ENCODE results near the gene MOB1B.

Gene MOB1B

DNA sequence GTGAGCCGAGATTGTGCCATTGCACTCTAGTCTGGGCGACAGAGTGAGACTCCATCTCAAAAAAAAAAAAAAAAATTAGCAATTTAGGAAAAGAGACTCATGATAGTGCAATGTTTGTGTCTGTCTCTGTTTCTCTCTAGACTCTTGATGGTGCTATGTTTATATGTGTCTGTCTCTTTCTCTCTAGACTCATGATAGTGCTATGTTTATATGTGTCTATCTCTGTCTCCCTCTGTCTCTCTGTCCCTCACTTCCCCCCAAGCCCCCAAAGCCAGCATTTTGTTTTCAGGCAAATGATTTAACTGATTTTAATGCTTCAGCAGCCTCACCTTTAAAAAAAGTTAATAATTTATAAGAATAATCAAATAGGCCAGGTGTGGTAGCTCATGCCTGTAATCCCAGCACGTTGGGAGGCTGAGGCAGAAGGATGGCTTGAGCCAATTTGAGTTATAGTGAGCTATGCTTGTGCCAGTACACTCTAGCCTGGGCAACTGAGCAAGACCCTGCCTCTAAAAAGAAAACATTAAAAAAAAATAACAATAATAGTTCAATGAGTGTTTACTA, 6.9 kb downstream of the MOB1B start:
- H3K4me3 ChIP-seq (ENCODE audit: control insufficient read depth, low read depth, low read length) = no peak overlapping the region
- TF ChIP-seq, protein P1, sequence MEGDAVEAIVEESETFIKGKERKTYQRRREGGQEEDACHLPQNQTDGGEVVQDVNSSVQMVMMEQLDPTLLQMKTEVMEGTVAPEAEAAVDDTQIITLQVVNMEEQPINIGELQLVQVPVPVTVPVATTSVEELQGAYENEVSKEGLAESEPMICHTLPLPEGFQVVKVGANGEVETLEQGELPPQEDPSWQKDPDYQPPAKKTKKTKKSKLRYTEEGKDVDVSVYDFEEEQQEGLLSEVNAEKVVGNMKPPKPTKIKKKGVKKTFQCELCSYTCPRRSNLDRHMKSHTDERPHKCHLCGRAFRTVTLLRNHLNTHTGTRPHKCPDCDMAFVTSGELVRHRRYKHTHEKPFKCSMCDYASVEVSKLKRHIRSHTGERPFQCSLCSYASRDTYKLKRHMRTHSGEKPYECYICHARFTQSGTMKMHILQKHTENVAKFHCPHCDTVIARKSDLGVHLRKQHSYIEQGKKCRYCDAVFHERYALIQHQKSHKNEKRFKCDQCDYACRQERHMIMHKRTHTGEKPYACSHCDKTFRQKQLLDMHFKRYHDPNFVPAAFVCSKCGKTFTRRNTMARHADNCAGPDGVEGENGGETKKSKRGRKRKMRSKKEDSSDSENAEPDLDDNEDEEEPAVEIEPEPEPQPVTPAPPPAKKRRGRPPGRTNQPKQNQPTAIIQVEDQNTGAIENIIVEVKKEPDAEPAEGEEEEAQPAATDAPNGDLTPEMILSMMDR (IDR thresholded peaks at IDR 0.05; ENCODE audit: control insufficient read depth, insufficient read depth, low read depth, low read length, missing control alignments) = no peak
- no peak for DNase-seq (ENCODE audit: low read depth)

DNA sequence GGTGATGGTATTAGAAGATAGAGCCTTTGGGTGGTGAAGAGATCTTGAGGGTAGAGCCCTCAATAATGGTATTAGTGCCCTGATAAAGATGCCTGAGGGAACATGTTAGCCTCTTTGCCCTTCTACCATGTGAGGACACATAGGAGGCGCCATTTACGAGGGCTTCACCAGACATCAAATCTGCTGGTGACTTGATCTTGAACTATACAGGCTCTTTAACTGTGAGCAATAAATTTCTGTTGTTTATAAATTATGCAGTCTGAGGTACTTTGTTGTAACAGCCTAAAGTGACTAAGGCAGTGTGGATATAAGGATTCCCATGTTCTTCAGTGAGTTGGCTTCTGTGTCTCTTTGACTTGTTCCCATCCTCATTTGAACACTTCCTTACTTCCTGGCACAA, 11.8 kb downstream of the MOB1B start:
- no peak overlapping the region for H3K4me3 ChIP-seq (ENCODE audit: control insufficient read depth, low read depth, low read length)
- TF ChIP-seq, protein P1 (IDR thresholded peaks at IDR 0.05; ENCODE audit: control insufficient read depth, insufficient read depth, low read depth, low read length, missing control alignments) = peak; percentile 2
- DNase-seq (ENCODE audit: low read depth) = no peak

DNA sequence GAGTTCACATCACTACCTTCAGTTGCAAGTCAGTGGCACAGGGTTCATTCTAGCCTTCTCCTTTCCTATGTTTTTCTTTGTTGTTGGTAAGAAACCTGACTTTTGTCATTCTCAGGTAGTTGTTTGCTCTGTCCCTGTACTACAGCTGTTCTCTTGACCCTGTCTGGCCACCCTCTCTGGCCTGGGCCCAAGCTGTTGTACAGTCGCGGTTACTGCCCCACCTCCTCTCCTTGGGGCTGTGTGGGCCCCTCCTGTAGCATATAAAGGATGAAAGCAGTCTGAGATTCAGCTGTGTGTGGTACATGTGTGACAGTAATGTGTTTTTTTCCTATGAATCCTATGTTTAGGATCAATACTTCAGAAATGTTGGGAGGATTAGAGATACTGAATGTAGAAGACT, 12.5 kb downstream of the MOB1B start:
- TF ChIP-seq, protein P1 (IDR thresholded peaks at IDR 0.05; ENCODE audit: control insufficient read depth, insufficient read depth, low read depth, low read length, missing control alignments) = no peak
- DNase-seq (ENCODE audit: low read depth) = no peak
- no peak overlapping the region for H3K4me3 ChIP-seq (ENCODE audit: control insufficient read depth, low read depth, low read length)

DNA sequence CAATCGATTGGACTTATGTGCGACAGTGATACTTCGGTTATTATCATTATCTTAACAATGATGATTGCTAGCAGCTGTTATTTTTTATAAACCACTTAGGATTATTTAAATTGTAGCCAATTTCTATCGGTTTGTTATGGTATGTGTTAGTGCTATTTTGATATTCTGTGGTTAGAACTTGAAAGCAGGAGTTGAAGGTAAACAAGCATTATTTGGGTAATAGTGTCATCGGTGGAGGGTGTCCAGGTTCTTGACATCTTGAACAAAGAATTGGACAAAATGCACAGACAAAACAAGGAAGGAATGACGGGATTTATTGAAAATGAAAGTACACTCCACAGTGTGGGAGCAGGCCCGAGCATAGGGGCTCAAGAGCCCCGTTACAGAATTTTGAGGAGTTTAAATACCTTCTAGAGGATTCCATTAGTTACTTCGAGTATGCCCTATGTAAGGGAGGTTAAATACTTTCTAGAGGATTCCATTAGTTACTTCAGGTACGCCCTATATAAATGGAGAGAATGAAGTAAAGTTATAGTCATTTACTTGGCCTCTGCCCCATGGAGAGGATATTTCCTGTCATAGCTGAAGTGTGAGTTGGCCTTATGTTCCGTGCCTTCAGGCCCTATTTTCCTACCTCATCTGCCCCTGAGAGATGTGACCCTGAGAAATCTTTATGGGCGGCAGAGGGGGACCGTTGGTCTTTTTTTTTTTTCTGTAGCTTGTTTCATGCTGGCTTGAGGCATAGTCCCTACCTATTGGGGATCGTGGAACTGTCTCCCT, 13.1 kb downstream of the MOB1B start:
- no peak overlapping the region for H3K4me3 ChIP-seq (ENCODE audit: control insufficient read depth, low read depth, low read length)
- no peak for DNase-seq (ENCODE audit: low read depth)
- TF ChIP-seq, protein P1 (IDR thresholded peaks at IDR 0.05; ENCODE audit: control insufficient read depth, insufficient read depth, low read depth, low read length, missing control alignments) = no peak

DNA sequence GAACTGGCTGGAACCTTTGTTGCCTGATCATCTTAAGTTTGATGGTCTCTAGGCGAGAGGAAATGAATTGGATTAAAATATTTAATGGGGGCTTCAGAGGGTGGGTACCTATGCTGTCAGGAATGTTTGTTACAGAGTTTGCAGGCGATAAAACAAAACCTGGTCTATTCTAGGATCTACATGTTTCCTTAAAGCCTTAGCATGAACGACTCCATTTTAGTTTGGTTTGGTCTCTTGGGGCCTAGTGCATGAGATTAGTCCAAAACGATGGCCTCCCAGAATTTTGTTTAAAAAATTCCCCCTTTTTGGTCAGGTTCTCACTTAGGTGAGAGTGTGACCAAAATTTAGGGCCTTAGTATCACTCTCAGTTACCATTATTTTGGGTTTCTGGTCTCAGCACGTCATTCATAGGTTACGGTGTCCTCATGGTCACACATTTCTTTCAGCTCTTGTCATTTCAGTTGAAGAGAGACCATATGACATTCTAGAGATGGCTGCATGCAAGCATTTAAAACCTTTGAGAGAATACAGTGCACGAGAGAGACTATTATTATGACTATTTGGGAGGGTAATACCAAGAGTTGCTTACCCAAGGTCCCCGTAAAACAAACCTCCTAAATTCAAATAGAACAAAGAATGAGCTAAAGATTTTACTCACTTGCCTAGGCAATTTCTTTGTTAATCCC, 13.8 kb downstream of the MOB1B start:
- TF ChIP-seq, protein P1 (IDR thresholded peaks at IDR 0.05; ENCODE audit: control insufficient read depth, insufficient read depth, low read depth, low read length, missing control alignments) = no peak
- H3K4me3 ChIP-seq (ENCODE audit: control insufficient read depth, low read depth, low read length) = no peak overlapping the region

DNA sequence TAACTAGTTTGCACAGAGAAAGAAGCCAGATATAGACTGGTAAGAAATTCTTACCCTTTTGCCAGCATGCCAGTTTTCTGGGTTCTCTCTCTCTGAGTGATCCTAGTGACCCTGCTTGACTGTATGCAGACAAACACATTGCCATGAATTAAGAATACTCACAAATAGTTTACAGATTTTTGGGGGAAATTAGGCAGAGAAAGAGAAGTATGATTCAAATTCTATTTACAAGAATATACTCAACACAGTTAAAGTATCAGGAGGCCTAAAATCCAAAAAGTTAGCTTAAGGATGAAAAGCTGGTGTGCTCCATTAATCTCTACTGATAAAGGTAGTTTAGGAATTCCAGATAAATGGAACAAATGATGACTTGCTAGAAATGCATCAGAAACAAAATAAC, 18.4 kb downstream of the MOB1B start:
- TF ChIP-seq, protein P1 (IDR thresholded peaks at IDR 0.05; ENCODE audit: control insufficient read depth, insufficient read depth, low read depth, low read length, missing control alignments) = no peak
- no peak overlapping the region for H3K4me3 ChIP-seq (ENCODE audit: control insufficient read depth, low read depth, low read length)

More for the DNA sequence above, 13.8 kb downstream of the MOB1B start:
- DNase-seq (ENCODE audit: low read depth) = no peak

More for the DNA sequence above, 18.4 kb downstream of the MOB1B start:
- DNase-seq (ENCODE audit: low read depth) = no peak

All from AG09309 (cell line).